Mucosa of descending colon (tissue), 3 donors: ENCODE results near the gene KCNH2. TPM values are rescaled to one million over a fixed set of nuclear protein-coding genes. Genes with fewer than 3 reads are reported as not detected.

Experiments used
- ATAC-seq: fragments of 200-7000 bp; cut with Tn5 transposase; one replicate; pipeline ENCODE4 v1.9.1; 2020; ENCODE audit warnings: mild to moderate bottlenecking, moderate library complexity
- DNase-seq, 3 donors: peaks; one replicate each; pipeline ENCODE4 v3.0.0-alpha.2; 2020
- H3K36me3 ChIP-seq: fragments of 200-600 bp; one replicate; pipeline ENCODE4 v1.8.0; 2021; ENCODE audit warnings: low read depth, mild to moderate bottlenecking
- H3K4me1 ChIP-seq: fragments of 200-600 bp; one replicate; pipeline ENCODE4 v1.8.0; 2021; ENCODE audit warnings: low read depth, mild to moderate bottlenecking
- H3K4me3 ChIP-seq: fragments of 200-600 bp; one replicate; pipeline ENCODE4 v1.8.0; 2021; ENCODE audit warnings: mild to moderate bottlenecking
- H3K9me3 ChIP-seq: fragments of 200-600 bp; one replicate; pipeline ENCODE4 v1.8.0; 2021; ENCODE audit warnings: mild to moderate bottlenecking
- intact Hi-C, 2 donors: fragments of 100-400 bp; cut with DNase I in 1 of 2; cut with micrococcal nuclease in 1 of 2; formaldehyde crosslinking; loops; one replicate each; pipeline versions ENCODE4 v1.11.0 to v1.11.1; 2022; cut with DNase I, micrococcal nuclease
- total RNA-seq, 3 donors: library from RNA; stranded (reverse); fragmentation: NEBNext Ultra II Directional in 2 of 3; extraction: Animal tissue kit (Norgen Biotek cat#: 25700) in 2 of 3; gene quantifications; one replicate each; pipeline versions ENCODE4 v1.2.1 to v1.2.4, GENCODE V29; 2021 to 2023
- TF ChIP-seq, protein P1 (sequence below): fragments of 200-600 bp; IDR thresholded peaks from one replicate; pipeline ENCODE4 v1.8.0; 2022; ENCODE audit warnings: antibody characterized with exemption, mild to moderate bottlenecking
- donor health status: DM: no; HTN: no; CAD: no; lungs with moderate emphysema.
- donor health status: DM: no; HTN: no; CAD: no.
- donor health status: DM: no; HTN: yes; CAD: no.

Gene KCNH2
- total RNA-seq, 3 donors from 2014 or later = 2.9 to 87.1 (median 5.3) TPM

DNA sequence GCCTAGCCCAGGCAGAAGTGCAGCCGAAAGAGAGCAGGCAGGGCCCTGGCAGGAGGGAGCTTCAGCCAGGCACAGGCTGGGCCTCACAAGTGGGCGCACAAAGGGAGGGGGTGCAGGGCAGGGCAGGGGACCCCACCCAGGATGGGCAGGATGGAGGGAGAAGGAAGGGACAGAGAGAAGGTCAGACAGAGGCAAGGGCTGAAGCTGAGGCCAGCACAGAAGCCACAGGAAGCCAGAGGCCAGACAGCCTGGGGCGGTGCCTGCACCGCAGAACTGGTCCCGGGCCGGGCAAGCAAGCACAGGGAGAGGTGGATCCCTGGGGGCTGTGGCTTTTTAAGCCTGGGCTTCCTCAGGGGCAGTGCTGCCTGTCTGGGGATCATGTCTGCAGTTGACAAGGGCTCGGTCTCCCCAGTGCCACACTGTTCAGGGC, 29.4 kb upstream of the KCNH2 start:
- no peak for DNase-seq
- Histone ChIP-seq H3K4me3 (no peak overlapping the region), H3K4me1 (peaks cover 8% of the 10 kb centered on the region), H3K36me3 (no peaks in the 10 kb centered on the region), H3K9me3 (no peaks in the 10 kb centered on the region)
- ATAC-seq = no peak
- intact Hi-C loops = no loop called here
- TF ChIP-seq, protein P1, sequence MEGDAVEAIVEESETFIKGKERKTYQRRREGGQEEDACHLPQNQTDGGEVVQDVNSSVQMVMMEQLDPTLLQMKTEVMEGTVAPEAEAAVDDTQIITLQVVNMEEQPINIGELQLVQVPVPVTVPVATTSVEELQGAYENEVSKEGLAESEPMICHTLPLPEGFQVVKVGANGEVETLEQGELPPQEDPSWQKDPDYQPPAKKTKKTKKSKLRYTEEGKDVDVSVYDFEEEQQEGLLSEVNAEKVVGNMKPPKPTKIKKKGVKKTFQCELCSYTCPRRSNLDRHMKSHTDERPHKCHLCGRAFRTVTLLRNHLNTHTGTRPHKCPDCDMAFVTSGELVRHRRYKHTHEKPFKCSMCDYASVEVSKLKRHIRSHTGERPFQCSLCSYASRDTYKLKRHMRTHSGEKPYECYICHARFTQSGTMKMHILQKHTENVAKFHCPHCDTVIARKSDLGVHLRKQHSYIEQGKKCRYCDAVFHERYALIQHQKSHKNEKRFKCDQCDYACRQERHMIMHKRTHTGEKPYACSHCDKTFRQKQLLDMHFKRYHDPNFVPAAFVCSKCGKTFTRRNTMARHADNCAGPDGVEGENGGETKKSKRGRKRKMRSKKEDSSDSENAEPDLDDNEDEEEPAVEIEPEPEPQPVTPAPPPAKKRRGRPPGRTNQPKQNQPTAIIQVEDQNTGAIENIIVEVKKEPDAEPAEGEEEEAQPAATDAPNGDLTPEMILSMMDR = no peak

DNA sequence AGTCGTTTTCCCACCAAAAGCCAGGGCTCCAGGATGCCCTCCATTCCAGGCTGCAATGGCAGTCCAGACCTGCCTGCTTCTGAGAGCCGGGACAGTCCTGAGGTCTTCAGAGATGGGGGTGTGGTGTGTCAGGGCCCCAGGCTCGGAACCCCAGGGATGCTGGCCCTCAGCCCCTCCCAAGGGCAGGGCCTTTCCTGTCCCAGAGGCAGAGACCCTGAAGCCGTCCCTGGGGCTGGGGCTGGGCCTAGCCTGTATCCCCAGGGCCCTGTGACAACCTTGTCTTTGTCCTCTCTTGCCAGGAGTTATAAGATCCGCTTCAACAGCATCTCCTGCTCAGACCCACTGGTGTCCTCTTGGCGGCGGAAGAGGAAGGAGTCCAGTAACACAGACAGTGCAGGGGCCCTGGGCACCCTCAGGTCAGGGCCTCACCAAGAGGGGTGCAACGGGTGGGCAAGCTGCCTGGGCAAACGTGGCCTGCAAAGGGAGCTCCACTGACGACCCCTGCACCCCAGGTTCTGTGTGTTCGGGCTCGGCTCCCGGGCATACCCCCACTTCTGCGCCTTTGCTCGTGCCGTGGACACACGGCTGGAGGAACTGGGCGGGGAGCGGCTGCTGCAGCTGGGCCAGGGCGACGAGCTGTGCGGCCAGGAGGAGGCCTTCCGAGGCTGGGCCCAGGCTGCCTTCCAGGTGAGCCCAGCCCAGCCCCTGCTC, 28.6 kb upstream of the KCNH2 start:
- intact Hi-C loops = no loop called here
- peaks cover 2% of the 10 kb centered on the region for H3K4me1 ChIP-seq
- H3K9me3 ChIP-seq = no peaks in the 10 kb centered on the region
- H3K36me3 ChIP-seq = no peaks in the 10 kb centered on the region
- no peak overlapping the region for H3K4me3 ChIP-seq
- DNase-seq (peak in 1 of 3 donors; percentile 56), ATAC-seq (no peak)
- TF ChIP-seq, protein P1 = no peak

DNA sequence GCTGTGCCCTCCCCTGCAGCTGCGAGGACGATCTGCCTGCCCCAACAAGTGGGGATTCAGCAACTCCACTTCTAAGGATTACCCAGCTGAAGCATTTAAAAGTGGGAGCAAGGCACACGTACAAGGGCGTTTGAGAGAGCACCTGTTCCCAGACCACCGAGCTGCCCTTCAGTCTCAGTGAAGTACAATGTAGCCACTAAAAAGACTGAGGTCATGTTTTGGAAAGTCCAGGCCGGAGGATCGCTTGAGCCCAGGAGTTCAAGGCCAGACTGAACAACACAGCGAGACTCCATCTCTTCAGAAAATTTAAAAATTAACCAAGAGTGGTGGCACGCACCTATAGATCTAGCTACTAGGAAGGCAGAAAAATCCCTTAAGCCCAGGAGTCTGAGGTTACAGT, 27.4 kb upstream of the KCNH2 start:
- no peak overlapping the region for H3K4me3 ChIP-seq
- H3K9me3 ChIP-seq = no peaks in the 10 kb centered on the region
- no peaks in the 10 kb centered on the region for H3K36me3 ChIP-seq
- TF ChIP-seq, protein P1 = no peak
- H3K4me1 ChIP-seq = no peaks in the 10 kb centered on the region
- intact Hi-C loops = no loop called here
- DNase-seq (no peak), ATAC-seq (no peak)

DNA sequence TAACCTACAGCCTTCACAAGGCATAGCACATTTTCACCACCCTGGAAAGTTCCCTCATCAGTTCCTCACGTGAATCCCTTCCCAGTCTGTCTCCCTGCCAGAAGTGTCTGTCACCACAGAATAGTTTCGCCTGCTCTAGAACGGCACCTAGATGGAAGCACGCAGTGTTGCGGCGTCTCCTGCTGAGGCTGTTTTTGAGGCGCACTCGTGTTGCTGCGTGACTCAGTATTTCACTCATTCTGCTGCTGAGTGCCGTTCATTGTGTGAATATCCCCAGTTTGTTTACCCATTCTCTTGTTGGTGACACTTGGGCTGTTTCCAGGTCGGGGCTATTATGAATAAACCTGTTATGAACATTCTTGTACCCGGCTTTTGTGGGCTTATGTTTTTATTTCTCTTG, 25.5 kb upstream of the KCNH2 start:
- TF ChIP-seq, protein P1 = no peak
- Histone ChIP-seq H3K9me3 (no peaks in the 10 kb centered on the region), H3K36me3 (no peaks in the 10 kb centered on the region), H3K4me3 (no peak overlapping the region), H3K4me1 (no peaks in the 10 kb centered on the region)
- intact Hi-C loops = no loop called here
- ATAC-seq (peak; percentile 42), DNase-seq (peak in 1 of 3 donors; percentile 26)

DNA sequence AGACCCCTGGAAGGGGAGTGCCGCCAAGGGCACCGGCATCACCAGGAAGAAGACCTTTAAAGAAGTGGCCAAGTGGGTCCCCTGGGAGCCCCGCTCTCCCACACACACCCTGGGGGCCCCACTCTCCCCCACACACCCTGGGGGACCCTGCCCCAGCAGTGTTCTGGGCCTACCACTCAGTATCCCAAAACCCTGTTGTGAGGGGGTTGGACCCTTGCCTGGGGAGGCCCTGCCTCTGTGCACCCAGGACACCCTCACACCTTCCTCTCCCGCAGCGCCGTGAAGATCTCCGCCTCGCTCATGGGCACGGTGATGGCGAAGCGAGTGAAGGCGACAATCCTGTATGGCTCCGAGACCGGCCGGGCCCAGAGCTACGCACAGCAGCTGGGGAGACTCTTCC, 23.4 kb upstream of the KCNH2 start:
- Histone ChIP-seq H3K36me3 (no peaks in the 10 kb centered on the region), H3K4me1 (no peaks in the 10 kb centered on the region), H3K9me3 (no peaks in the 10 kb centered on the region), H3K4me3 (no peak overlapping the region)
- TF ChIP-seq, protein P1 = no peak
- ATAC-seq (no peak), DNase-seq (no peak)
- intact Hi-C loops = no loop called here
